K562 treated with DMSO at 1 percent for 12 hours (cell line): ENCODE results near the gene RASA1. TPM values are rescaled to one million over a fixed set of nuclear protein-coding genes. Genes with fewer than 3 reads are reported as not detected.

Experiments
- total RNA-seq: library from RNA; unstranded; fragments of 300-600 nt; gene quantifications from 2 replicates; pipeline ENCODE4 v1.2.3, GENCODE V29; 2022; ENCODE audit not compliant: insufficient read depth

RASA1 gene
- 4.9 and 15.3 TPM in 2 replicates for total RNA-seq

GRCh38 chr5:87267574-87268125 is at the start of gene RASA1:
Gene RASA1 (plus strand): TSS chr5:87267883. CDS start chr5:87268452, 569 bp downstream.

GRCh38 chr5:87412630-87413342 is 145.1 kb downstream of the RASA1 start, which contains the start of gene CCNH:
Gene CCNH (minus strand): TSS chr5:87412930. CDS start chr5:87412794, 136 bp downstream.

Other genes starting within 250 kb of the RASA1 start
- gene CCNH, start 145.0 kb downstream of the RASA1 start, total RNA-seq, result 37.1 and 52.1 TPM in 2 replicates